HG03565 (cell line): Measurements from ENCODE around the gene MLLT10.
"Not testable (repeated sequence)": the region's sequence is repeated elsewhere in the genome, so short reads cannot be mapped to it uniquely, and the experiment has no call there.

Source experiments
- ATAC-seq: cut with Tn5 transposase; IDR thresholded peaks from one replicate; pipeline ENCODE4 v1.9.1; 2021; ENCODE audit warnings: mild to moderate bottlenecking, moderate library complexity; ENCODE audit not compliant: unreplicated experiment

The MLLT10 gene

GRCh38 chr10:21574514-21574913 is 40.5 kb downstream of the MLLT10 start:
- ATAC-seq = not testable (repeated sequence)

DNA sequence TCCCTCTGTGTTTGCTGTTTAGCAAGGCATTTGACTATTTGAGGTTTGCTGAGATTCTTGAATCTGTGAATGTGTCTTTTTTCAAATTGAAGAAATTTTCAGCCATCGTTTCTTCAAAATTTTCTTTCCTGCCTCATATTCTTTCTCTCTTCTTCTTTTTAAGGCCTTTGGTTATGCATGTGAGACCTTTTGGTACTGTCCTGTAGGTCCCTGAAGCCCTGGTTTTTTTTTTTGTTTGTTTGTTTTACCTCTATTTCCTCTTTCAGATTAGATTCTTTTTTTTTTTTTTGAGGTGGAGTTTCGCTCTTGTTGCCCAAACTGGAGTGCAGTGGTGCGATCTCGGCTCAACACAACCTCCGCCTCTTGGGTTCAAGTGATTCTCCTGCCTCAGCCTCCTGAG is 45.3 kb downstream of the MLLT10 start:
- ATAC-seq = no peak

- peak; percentile 78 for ATAC-seq
Observed at GRCh38 chr10:21581421-21581834, 47.4 kb downstream of the MLLT10 start.

DNA sequence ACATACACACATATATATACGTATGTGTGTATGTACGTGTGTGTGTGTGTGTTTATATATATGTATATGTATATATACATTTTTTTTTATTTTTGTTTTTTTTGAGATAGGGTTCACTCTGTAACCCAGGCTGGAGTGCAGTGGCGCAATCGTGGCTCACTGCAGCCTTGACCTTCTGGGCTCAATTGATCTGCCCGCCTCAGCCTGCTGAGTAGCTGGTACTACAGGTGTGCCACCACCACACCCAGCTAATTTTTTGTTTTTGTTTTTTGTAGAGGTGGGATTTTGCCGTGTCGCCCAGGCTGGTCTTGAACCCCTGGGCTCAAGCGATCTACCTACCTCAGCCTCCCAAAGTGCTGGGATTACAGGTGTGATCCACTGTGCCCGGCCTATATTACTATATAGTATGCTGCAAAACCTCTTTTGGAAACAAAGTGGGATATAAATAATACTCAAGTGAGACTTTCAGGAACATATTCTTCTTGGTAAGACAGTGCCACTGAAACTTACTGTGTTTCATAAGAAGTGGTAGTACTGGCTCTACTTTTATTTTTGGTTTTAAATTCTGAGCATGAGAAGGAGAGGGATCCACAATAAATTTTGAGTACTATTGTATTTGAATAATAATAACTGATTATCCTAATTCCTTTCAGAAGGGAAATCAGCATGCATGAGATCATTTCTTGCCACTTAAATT is 51.0 kb downstream of the MLLT10 start:
- ATAC-seq = no peak

DNA sequence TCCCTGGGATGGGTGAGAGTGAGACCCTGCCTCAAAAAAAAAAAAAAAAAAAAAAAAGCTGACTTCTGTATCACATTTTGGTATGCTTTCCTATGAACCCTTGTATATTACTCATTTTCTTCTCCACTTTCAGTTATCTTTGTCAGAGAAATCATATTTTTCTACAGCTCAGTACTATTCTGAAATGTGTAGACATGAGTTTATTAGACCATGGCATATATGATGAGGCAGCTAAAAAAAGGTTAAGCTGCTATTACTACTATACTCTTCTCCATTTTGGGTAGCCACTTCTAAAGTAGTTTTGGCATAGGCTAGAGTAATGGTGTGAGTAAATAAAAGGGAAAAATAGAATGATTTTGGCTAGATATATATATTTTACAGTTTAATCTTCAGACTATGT is 53.4 kb downstream of the MLLT10 start:
- ATAC-seq = no peak

GRCh38 chr10:21588159-21588558 is 54.1 kb downstream of the MLLT10 start:
- not testable (repeated sequence) for ATAC-seq

DNA sequence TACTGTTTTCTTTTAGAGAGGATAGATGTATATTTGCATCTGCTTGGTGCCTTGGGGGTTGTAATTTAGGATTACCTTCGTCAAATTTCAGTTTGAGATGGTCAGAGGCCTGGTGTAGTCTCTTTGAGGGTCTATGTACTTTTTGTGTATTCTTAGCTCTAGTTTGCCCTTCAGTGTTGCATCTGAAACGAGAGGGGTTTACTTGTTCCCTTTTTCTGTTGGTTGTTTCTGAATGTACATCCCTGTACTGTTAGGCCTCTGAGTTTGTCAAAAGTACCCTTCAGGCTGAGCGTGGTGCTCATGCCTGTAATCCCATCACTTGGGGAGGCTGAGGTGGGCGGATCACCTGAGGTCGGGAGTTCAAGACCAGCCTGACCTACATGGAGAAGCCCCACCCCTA is 60.0 kb downstream of the MLLT10 start:
- no peak for ATAC-seq

DNA sequence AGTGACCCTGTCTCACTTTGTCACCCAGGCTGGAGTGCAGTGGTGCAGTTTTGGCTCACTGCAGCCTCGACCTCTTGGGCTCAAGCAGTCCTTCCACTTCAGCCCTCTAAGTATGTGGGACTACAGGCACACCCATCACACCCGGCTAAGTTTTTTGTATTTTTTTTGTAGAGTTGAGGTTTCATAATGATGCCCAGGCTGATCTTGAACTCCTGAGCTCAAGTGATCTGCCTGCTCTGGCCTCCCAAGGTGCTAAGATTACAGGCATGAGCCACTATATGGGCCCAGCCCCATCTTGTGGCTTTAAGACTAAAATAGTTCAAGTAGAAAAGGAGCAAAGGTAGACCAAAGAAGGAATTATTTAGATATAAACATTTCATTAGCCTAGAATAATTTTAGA is 65.5 kb downstream of the MLLT10 start:
- no peak for ATAC-seq

DNA sequence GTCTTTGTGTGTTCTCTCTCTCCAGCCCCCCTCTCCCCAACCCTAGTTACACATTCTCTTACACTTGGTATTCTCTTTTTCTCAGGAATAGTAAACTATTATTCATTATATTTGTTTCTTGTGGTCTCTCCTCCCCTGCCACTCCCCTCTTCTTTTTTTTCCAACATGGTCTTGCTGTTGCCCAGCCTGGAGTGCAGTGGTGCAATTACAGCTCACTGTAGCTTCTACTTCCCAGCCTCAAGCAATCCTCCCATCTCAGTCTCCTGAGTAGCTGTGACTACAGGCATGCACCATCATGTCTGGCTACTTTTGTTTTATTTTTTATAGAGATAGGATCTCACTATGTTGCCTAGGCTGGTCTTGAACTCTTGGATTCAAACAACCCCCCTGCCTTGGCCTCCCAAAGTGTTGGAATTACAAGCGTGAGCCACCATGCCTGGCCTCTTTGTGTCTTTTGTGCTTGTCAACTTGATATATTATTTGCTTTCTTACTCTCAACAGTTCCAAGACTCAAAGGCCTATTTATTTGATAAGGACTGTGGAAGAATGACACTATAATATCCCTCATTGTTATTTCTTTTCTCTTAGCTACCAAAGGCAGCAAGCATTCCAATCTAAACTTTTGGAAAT is 66.9 kb downstream of the MLLT10 start:
- ATAC-seq = no peak

- ATAC-seq = no peak
Observed at GRCh38 chr10:21602313-21602712, 68.3 kb downstream of the MLLT10 start.

- no peak for ATAC-seq
Observed at GRCh38 chr10:21603721-21604120, 69.7 kb downstream of the MLLT10 start.

- no peak for ATAC-seq
Observed at GRCh38 chr10:21604651-21605050, 70.6 kb downstream of the MLLT10 start.

- no peak for ATAC-seq
Observed at GRCh38 chr10:21607907-21608306, 73.9 kb downstream of the MLLT10 start.

DNA sequence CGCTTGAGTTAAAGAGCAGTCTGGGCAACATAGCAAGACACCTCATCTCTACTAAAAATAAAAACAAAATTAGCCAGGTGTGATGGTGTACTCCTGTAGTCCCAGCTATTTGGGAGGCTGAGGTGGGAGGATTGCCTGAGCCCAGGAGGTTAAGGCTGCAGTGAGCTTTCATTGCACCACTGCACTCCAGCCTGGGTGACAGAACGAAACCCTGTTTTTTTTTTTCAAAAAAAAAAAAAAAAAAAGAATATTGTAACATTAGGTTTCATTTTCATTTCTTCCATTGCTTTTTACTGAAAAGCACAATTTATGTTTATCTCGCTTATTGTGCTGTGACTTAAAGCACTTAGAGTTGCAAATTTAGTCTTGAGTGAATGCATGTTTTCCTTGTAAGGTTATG is 80.0 kb downstream of the MLLT10 start:
- ATAC-seq = no peak

DNA sequence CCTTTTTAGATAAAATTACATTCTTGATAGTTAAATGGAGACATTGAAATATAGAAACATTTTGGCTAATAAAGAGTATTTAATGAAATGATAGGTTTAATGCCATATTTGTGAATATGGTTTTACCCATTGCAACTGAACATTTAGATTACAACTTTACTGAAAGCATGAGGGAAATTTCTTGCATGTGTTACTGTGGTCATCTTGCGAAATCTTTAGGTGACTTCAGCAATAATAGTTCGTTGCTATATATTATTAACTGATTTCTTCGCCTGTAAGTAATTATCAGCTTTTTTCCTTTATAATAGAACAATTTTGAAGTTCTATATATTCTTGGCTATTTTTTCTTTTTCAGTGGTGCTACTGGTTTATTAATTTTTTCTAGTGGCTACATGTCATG is 83.2 kb downstream of the MLLT10 start:
- ATAC-seq = no peak

- ATAC-seq = no peak
Observed at GRCh38 chr10:21623291-21623690, 89.3 kb downstream of the MLLT10 start.

GRCh38 chr10:21624421-21624820 is 90.4 kb downstream of the MLLT10 start:
- ATAC-seq = not testable (repeated sequence)

DNA sequence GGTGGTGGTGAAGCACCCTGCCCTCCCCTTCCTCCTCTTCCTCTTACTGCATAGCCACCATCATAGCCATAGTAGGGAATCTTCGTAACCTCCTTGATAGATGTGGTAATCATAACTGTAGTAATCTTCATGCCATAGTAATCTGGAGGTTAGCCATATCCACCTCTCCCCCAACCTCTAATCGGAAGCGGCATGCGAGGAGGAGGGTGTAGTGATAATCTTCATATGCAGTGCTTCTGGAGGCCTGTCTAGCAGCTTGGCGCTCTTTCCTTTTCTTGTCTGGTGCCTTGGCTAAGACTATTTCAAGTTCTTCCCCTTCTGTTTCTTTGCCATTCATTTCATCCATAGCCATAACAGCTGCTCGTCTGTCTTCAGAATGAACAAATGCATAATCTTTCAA is 90.9 kb downstream of the MLLT10 start:
- ATAC-seq = no peak

DNA sequence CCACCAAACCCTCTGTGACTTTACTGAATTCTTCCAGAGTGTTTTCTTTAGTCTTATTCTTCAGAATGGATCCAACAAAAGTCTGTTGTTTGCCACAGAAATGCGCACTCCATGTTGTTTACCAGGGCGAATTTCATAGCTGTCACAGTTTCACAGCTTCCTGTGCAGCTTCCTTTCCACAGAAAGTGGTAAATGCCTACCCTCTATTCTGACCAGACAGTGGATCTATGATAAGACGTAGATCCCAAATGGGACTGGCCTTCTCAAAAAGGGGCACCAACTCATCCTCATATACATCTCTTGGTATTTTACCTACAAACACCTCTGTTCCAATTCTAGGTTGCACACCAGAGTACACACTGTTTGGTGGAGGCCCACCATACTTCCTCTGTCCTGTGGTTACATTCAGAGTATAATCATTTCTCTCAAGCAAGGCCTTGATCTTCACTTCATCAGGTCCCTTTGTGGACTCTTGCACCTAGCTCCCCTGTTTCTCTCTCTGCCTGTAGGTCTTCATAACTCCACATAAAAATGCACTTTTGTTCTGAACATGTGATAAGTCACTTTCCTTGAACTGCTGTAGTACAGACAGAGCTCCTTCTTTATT is 91.7 kb downstream of the MLLT10 start:
- no peak for ATAC-seq

DNA sequence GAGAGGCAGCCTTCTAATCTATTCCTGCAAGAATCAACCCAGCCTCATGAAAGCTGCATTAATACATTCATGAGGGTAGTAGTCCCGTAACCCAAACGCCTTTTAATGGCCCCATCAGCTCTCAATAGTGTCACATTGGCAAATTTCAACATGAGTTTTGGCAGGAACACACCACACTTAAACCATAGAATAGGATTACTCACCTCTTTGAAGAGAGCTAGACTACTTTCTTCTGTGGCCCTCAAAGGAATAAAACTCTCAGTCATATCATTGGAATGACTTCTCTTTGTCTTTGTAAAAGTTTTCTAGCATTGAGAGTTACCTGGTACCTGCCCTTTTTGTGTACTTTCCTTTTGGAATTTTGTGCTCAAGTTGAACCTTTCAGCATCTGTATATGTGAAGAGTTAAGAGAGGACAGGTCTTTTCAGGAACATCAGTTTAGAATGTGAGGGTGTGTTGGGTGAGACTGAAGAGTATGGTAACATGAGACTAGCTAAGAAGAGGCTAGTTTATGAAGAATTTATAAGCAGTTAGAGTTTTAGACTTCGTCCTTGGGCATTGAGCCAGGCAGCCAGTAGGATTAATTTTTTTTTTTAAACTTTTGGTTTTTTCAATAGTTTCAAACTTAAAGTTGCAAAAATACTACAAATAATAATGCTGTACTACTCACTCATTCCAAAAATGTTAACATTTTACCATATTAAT is 92.6 kb downstream of the MLLT10 start:
- ATAC-seq = no peak

DNA sequence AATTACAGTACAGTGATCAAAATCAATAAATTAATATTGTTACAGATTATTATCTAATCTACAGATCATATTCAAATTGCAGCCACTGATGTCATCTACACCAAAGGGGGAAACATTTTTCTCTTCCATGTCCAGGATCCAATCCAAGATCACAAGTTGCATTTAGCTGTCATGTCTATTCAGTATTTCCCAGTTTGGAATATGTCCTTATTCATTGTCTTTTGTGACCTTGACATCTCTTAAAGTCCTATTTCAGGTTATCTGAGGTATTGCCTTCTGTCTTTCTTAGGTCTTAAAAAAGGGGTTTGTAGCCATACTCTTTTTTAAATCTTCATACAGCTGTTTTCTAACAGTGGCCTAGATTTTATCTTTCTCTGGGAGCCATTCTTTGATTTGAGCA is 93.3 kb downstream of the MLLT10 start:
- no peak for ATAC-seq

- ATAC-seq = no peak
Observed at GRCh38 chr10:21628023-21628422, 94.0 kb downstream of the MLLT10 start.
